ENCODE results near the gene MRS2. TPM values are rescaled to one million over a fixed set of nuclear protein-coding genes. Genes with fewer than 3 reads are reported as not detected.
"Not testable (repeated sequence)": the region's sequence is repeated elsewhere in the genome, so short reads cannot be mapped to it uniquely, and the experiment has no call there.

The MRS2 gene
- total RNA-seq, 2 donors from 2014 or later = 27.1 to 27.5 TPM

GRCh38 chr6:24374612-24375011 is 28.1 kb upstream of the MRS2 start:
- no peak for TF ChIP-seq POLR2A (IDR thresholded peaks at IDR 0.05)
- no peak for TF ChIP-seq CTCF (IDR thresholded peaks at IDR 0.05)
- no peak for TF ChIP-seq POLR2AphosphoS5 (IDR thresholded peaks at IDR 0.05)
- no peaks in the 10 kb centered on the region for H3K4me1 ChIP-seq (replicated peaks)
- intact Hi-C loops (cut with DNase I) = no loop called here
- no peaks in the 10 kb centered on the region for H3K36me3 ChIP-seq
- no peak overlapping the region for H3K4me3 ChIP-seq
- H3K9me3 ChIP-seq = no peaks in the 10 kb centered on the region
- 95% methylated on average over 6 of the region's 6 CpGs for WGBS
- DNase-seq (ENCODE audit: low spot score) = no peak
- H3K27ac ChIP-seq = no peak overlapping the region
- no peaks in the 10 kb centered on the region for H3K27me3 ChIP-seq (replicated peaks; ENCODE audit: insufficient read depth)

- no peaks in the 10 kb centered on the region for H3K27me3 ChIP-seq (replicated peaks; ENCODE audit: insufficient read depth)
- DNase-seq (ENCODE audit: low spot score) = no peak
- no peaks in the 10 kb centered on the region for H3K36me3 ChIP-seq
- no peaks in the 10 kb centered on the region for H3K4me1 ChIP-seq (replicated peaks)
- TF ChIP-seq POLR2AphosphoS5 (IDR thresholded peaks at IDR 0.05) (no peak), POLR2A (IDR thresholded peaks at IDR 0.05) (no peak), CTCF (IDR thresholded peaks at IDR 0.05) (no peak)
- WGBS = 24% methylated on average over 4 of the region's 4 CpGs
- H3K9me3 ChIP-seq = no peaks in the 10 kb centered on the region
- no peak overlapping the region for H3K27ac ChIP-seq
- no peak overlapping the region for H3K4me3 ChIP-seq
- intact Hi-C loops (cut with DNase I) = no loop called here
These were observed 25.9 kb upstream of the MRS2 start for GRCh38 chr6:24376871-24377270.

- no peak overlapping the region for H3K27ac ChIP-seq
- intact Hi-C loops (cut with DNase I) = no loop called here
- WGBS = 80% methylated on average over 1 of the region's 1 CpG
- no peak overlapping the region for H3K4me3 ChIP-seq
- H3K4me1 ChIP-seq (replicated peaks) = no peaks in the 10 kb centered on the region
- no peak for TF ChIP-seq CTCF (IDR thresholded peaks at IDR 0.05)
- no peak for TF ChIP-seq POLR2AphosphoS5 (IDR thresholded peaks at IDR 0.05)
- no peak for TF ChIP-seq POLR2A (IDR thresholded peaks at IDR 0.05)
- DNase-seq (ENCODE audit: low spot score) = no peak
- H3K9me3 ChIP-seq = no peaks in the 10 kb centered on the region
- H3K36me3 ChIP-seq = no peaks in the 10 kb centered on the region
- H3K27me3 ChIP-seq (replicated peaks; ENCODE audit: insufficient read depth) = no peaks in the 10 kb centered on the region
These were observed 24.2 kb upstream of the MRS2 start for GRCh38 chr6:24378473-24379097.

GRCh38 chr6:24381476-24382219 is 21.1 kb upstream of the MRS2 start:
- Histone ChIP-seq H3K36me3 (no peaks in the 10 kb centered on the region), H3K27ac (no peak overlapping the region), H3K4me1 (replicated peaks) (no peaks in the 10 kb centered on the region), H3K9me3 (no peaks in the 10 kb centered on the region), H3K4me3 (no peak overlapping the region), H3K27me3 (replicated peaks; ENCODE audit: insufficient read depth) (no peaks in the 10 kb centered on the region)
- intact Hi-C loops (cut with DNase I) = no loop called here
- TF ChIP-seq CTCF (IDR thresholded peaks at IDR 0.05) = no peak
- TF ChIP-seq POLR2A (IDR thresholded peaks at IDR 0.05) = no peak
- no peak for TF ChIP-seq POLR2AphosphoS5 (IDR thresholded peaks at IDR 0.05)
- no peak for DNase-seq (ENCODE audit: low spot score)
- WGBS = 95% methylated on average over 4 of the region's 4 CpGs

- intact Hi-C loops (cut with DNase I) = no loop called here
- 86% methylated on average over 1 of the region's 1 CpG for WGBS
- no peak for DNase-seq (ENCODE audit: low spot score)
- Histone ChIP-seq H3K36me3 (no peaks in the 10 kb centered on the region), H3K9me3 (no peaks in the 10 kb centered on the region), H3K27ac (no peak overlapping the region), H3K27me3 (replicated peaks; ENCODE audit: insufficient read depth) (no peaks in the 10 kb centered on the region), H3K4me1 (replicated peaks) (no peaks in the 10 kb centered on the region), H3K4me3 (no peak overlapping the region)
- no peak for TF ChIP-seq POLR2A (IDR thresholded peaks at IDR 0.05)
- TF ChIP-seq POLR2AphosphoS5 (IDR thresholded peaks at IDR 0.05) = no peak
- TF ChIP-seq CTCF (IDR thresholded peaks at IDR 0.05) = no peak
These were observed 20.6 kb upstream of the MRS2 start for GRCh38 chr6:24382220-24382540.

- 95% methylated on average over 9 of the region's 9 CpGs for WGBS
- DNase-seq (ENCODE audit: low spot score); H3K27me3 ChIP-seq (replicated peaks; ENCODE audit: insufficient read depth); H3K36me3 ChIP-seq; H3K27ac ChIP-seq; H3K9me3 ChIP-seq; intact Hi-C loops (cut with DNase I); H3K4me1 ChIP-seq (replicated peaks); H3K4me3 ChIP-seq: not testable (repeated sequence)
These were observed 19.7 kb upstream of the MRS2 start for GRCh38 chr6:24382891-24383494.
